ENCODE results near the gene CCNY. TPM values are rescaled to one million over a fixed set of nuclear protein-coding genes. Genes with fewer than 3 reads are reported as not detected.
"Not testable (repeated sequence)": the region's sequence is repeated elsewhere in the genome, so short reads cannot be mapped to it uniquely, and the experiment has no call there.

CCNY gene
- total RNA-seq, 1 experiment from 2014 or later = 59.1 TPM

DNA sequence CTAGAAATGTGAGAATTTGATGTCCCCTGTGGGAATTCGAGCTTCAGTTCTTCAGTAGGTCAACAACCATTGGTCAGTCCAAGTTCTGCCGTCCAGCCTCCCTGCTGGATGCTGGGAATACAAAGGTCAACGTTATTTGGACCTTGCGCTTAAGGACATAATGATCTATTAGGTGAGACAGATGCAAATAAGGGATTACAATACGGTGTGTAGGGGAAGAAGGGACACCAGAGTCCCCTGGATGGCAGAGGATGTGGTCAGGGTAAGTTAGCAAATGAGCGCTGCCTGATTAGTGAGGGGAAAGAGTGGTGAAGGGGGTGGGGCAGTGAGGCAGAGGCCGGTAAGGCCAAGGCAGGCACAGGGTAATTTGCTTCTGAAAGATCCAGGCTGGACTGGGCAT, 16.2 kb downstream of the CCNY start:
- no peak overlapping the region for H3K27ac Mint-ChIP-seq (ENCODE audit: unreplicated experiment)
- peaks cover 21% of the 10 kb centered on the region for H3K4me1 Mint-ChIP-seq (ENCODE audit: low read depth, unreplicated experiment)
- CTCF ChIA-PET = no interaction called here
- H3K27me3 Mint-ChIP-seq (ENCODE audit: unreplicated experiment) = no peaks in the 10 kb centered on the region
- DNase-seq = no peak
- no peaks in the 10 kb centered on the region for H3K36me3 Mint-ChIP-seq (ENCODE audit: insufficient read depth, unreplicated experiment)
- TF ChIP-seq, protein P1, sequence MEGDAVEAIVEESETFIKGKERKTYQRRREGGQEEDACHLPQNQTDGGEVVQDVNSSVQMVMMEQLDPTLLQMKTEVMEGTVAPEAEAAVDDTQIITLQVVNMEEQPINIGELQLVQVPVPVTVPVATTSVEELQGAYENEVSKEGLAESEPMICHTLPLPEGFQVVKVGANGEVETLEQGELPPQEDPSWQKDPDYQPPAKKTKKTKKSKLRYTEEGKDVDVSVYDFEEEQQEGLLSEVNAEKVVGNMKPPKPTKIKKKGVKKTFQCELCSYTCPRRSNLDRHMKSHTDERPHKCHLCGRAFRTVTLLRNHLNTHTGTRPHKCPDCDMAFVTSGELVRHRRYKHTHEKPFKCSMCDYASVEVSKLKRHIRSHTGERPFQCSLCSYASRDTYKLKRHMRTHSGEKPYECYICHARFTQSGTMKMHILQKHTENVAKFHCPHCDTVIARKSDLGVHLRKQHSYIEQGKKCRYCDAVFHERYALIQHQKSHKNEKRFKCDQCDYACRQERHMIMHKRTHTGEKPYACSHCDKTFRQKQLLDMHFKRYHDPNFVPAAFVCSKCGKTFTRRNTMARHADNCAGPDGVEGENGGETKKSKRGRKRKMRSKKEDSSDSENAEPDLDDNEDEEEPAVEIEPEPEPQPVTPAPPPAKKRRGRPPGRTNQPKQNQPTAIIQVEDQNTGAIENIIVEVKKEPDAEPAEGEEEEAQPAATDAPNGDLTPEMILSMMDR (IDR thresholded peaks at IDR 0.05; ENCODE audit: unreplicated experiment) = no peak
- BruUV-seq (replicated peaks) = no TSS peak
- intact Hi-C loops (cut with micrococcal nuclease; ENCODE audit: unreplicated experiment) = no loop called here
- H3K9me3 Mint-ChIP-seq (ENCODE audit: low read depth, unreplicated experiment) = no peaks in the 10 kb centered on the region
- H3K4me3 Mint-ChIP-seq (ENCODE audit: low read depth, unreplicated experiment) = no peak overlapping the region

DNA sequence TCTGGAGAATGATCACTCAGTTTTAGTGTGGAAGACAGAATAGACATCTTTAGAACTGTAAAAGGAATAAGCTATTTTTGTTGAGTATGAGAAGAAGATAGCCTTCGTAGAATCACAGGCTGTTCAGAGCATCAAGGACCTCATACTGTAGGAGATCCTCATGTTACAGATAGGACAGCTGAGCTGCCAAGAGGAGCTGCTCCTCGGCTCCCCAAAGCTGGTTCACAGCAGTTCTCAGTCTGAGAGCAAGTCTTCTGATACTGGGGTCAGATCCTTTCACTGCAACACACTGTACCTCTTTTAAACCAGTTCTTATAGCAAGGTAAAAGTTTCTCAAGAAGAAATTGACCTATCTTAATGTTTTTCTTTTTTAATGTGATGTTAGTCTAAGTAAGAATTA, 17.1 kb downstream of the CCNY start:
- Mint-ChIP-seq H3K27ac (ENCODE audit: unreplicated experiment) (no peak overlapping the region), H3K4me3 (ENCODE audit: low read depth, unreplicated experiment) (no peak overlapping the region), H3K36me3 (ENCODE audit: insufficient read depth, unreplicated experiment) (no peaks in the 10 kb centered on the region), H3K27me3 (ENCODE audit: unreplicated experiment) (no peaks in the 10 kb centered on the region), H3K4me1 (ENCODE audit: low read depth, unreplicated experiment) (peaks cover 21% of the 10 kb centered on the region), H3K9me3 (ENCODE audit: low read depth, unreplicated experiment) (no peaks in the 10 kb centered on the region)
- intact Hi-C loops (cut with micrococcal nuclease; ENCODE audit: unreplicated experiment) = no loop called here
- CTCF ChIA-PET = interaction anchor here (1.0 kb wide), 1 partner anchor 64 kb away, joined by 3 read pairs; no protein-coding TSS in a partner anchor
- TF ChIP-seq, protein P1 (IDR thresholded peaks at IDR 0.05; ENCODE audit: unreplicated experiment) = no peak
- DNase-seq = no peak
- no TSS peak for BruUV-seq (replicated peaks)

DNA sequence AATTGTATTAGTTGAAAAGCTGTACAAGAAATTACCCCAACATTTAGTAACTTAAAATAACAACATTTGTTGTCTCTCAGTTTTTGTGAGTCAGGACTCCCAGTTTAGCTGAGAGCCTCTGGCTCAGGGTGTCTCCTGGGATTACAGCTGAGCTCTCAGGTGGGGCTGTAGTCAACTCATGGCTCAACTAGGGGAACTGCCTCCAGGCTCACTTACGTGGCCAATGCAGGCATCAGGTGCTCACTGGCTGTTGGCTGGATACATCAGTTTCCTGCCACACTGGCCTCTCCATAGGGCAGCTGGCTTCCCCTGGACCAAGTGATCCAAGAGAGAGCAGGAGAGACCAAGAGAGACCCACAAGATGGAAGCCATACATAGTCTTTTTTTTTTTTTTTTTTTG, 17.5 kb downstream of the CCNY start:
- Mint-ChIP-seq H3K9me3 (ENCODE audit: low read depth, unreplicated experiment) (no peaks in the 10 kb centered on the region), H3K36me3 (ENCODE audit: insufficient read depth, unreplicated experiment) (no peaks in the 10 kb centered on the region), H3K27ac (ENCODE audit: unreplicated experiment) (no peak overlapping the region), H3K27me3 (ENCODE audit: unreplicated experiment) (no peaks in the 10 kb centered on the region), H3K4me3 (ENCODE audit: low read depth, unreplicated experiment) (no peak overlapping the region), H3K4me1 (ENCODE audit: low read depth, unreplicated experiment) (peaks cover 21% of the 10 kb centered on the region)
- CTCF ChIA-PET = interaction anchor here (0.7 to 1.0 kb wide), 3 partner anchors 14 to 1215 kb away, joined by 3 to 6 read pairs (median 4); no protein-coding TSS in a partner anchor
- DNase-seq = no peak
- intact Hi-C loops (cut with micrococcal nuclease; ENCODE audit: unreplicated experiment) = no loop called here
- no TSS peak for BruUV-seq (replicated peaks)
- TF ChIP-seq, protein P1 (IDR thresholded peaks at IDR 0.05; ENCODE audit: unreplicated experiment) = no peak

DNA sequence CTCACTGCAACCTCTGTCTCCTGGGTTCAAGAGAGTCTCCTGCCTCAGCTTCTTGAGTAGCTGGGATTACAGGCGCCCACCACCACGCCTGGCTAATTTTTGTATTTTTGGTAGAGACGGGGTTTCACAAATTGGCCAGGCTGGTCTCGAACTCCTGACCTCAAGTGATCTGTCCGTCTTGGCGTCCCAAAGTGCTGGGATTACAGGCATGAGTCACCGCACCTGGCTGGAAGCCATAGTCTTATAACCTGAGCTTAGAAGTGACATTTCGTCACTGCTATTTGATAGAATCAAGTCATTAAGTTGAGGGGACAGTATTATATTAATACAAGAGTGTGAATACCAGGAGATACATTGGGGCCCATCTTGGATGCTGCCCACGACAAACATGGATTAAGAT, 17.9 kb downstream of the CCNY start:
- intact Hi-C loops (cut with micrococcal nuclease; ENCODE audit: unreplicated experiment); H3K36me3 Mint-ChIP-seq (ENCODE audit: insufficient read depth, unreplicated experiment); BruUV-seq (replicated peaks); H3K4me3 Mint-ChIP-seq (ENCODE audit: low read depth, unreplicated experiment); H3K27ac Mint-ChIP-seq (ENCODE audit: unreplicated experiment); H3K9me3 Mint-ChIP-seq (ENCODE audit: low read depth, unreplicated experiment); H3K27me3 Mint-ChIP-seq (ENCODE audit: unreplicated experiment): not testable (repeated sequence)
- peak; percentile 29 for DNase-seq
- CTCF ChIA-PET = interaction anchor here (0.5 to 0.8 kb wide), 4 partner anchors 12 to 1215 kb away, joined by 4 to 6 read pairs (median 4); no protein-coding TSS in a partner anchor
- H3K4me1 Mint-ChIP-seq (ENCODE audit: low read depth, unreplicated experiment) = peaks cover 21% of the 10 kb centered on the region

DNA sequence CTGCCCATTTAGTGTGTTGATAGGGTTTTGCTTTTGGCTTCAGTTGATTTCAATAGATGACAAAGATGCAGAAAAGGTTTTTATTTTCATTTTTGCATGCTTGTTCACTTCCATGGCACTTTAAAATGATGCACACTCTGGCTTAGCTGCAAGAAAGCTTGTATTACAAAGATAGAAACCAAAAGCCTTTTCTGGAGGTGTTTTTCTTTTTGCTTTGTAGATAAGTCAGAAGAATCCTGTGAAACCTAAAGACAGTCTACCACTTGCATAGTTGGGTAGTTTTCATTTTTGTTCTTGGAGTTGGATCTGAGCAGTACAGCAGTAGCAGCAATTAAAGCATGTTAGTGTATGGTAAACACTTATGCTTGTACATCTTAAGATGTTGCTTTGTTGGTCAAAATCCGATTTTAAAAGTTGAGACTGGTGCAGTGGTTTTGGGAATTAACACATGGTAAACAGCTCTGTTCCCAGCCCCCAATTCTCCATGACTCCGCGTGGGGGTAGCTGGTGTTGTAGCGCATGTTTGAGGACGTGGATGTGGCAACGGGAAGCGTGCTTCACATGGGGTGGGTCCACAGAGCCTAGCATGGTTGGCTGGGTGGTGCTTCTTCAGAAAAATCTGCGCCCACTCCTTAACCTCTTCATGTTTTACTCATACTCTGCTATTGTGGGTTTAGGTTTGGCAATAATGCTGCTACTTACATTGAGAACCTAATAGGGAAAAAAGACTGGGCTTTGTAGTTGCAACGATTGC, 19.8 kb downstream of the CCNY start:
- BruUV-seq (replicated peaks) = no TSS peak
- Mint-ChIP-seq H3K27me3 (ENCODE audit: unreplicated experiment) (no peaks in the 10 kb centered on the region), H3K4me1 (ENCODE audit: low read depth, unreplicated experiment) (peaks cover 21% of the 10 kb centered on the region), H3K4me3 (ENCODE audit: low read depth, unreplicated experiment) (no peak overlapping the region), H3K36me3 (ENCODE audit: insufficient read depth, unreplicated experiment) (no peaks in the 10 kb centered on the region), H3K9me3 (ENCODE audit: low read depth, unreplicated experiment) (no peaks in the 10 kb centered on the region), H3K27ac (ENCODE audit: unreplicated experiment) (no peak overlapping the region)
- no peak for DNase-seq
- TF ChIP-seq, protein P1 (IDR thresholded peaks at IDR 0.05; ENCODE audit: unreplicated experiment) = no peak
- CTCF ChIA-PET = interaction anchor here (0.7 kb wide), 1 partner anchor 281 kb away, joined by 3 read pairs; no protein-coding TSS in a partner anchor
- intact Hi-C loops (cut with micrococcal nuclease; ENCODE audit: unreplicated experiment) = no loop called here

Data from Calu3 (cell line).